ENCODE measurements around the gene SNX9.

GRCh38 chr6:157850030-157850429, 27.0 kb downstream of the SNX9 start:
- TF ChIP-seq CTCF (conservative IDR thresholded peaks at IDR 0.05) (no peak), ZFX (IDR thresholded peaks at IDR 0.05) (no peak)
